NAMALWA (cell line): ENCODE measurements around the gene FAM241A.
"Not testable (repeated sequence)": the region's sequence is repeated elsewhere in the genome, so short reads cannot be mapped to it uniquely, and the experiment has no call there.

Experiments used
- DNase-seq: peaks from one replicate; pipeline ENCODE4 v3.0.0-alpha.2; 2015; ENCODE audit warnings: low spot score

The FAM241A gene

DNA sequence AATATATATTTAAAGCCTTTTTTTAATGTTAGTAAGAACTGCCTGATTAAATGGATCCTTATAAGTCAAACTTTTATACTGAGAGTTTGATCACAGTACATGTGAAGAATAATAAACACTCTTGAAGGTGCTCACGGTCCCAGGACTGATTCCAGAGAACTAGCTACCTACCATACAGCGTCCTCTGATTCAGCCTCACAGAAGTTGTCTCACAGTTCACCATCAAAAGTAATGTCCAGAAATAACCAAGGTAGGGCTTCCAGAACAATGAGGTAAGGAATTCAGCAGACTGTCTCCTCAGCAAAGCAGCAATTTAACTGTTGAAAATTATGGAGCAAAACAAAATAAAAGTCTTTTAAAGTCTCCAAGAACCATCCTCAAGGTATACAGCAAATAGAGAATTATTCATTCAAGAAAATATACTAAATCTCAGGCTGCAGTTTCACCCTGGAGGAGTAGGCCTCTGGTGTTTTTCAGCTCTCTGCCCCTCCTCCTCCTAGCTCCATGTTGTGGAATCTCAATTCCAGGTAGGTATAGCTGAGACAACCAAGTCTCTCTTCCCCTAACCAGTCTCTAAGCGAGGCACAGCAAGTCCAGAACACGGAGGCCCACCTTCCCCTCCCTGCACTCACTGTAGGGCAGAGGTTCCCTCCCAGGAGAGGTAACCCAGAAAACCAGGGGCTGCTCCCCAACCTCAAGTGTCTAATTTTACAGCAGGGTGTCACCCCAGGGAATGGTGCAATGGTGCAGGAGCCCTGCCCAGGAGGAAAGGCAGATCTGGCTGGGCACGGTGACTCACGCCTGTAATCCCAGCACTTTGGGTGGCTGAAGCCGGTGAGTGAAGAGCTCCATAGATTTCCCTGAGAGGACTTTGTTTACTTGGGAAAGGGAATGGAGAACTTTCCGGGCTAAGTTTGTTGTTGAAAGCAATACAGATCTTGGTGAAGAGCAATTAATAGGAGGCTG, 28.6 kb downstream of the FAM241A start:
- no peak for DNase-seq

- no peak for DNase-seq
Observed at GRCh38 chr4:112175840-112176239, 30.6 kb downstream of the FAM241A start.

DNA sequence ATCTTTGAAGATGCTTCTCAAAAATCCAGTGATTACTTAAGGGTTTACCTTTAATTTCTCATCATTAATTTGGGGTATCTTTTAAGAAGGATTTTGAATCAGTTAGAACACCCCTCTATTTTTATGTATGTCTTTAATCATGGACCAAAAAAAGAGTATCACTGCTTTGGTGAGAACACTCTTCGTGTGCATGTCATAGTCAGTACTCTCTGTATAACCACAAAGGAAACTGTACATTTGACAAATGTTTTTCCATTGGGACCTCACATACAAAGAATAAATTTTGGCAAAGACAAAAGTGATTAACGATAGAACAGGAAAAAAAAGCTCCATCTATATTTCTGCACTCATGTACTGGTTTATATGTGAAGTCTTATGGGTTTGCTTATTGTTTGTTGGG, 31.3 kb downstream of the FAM241A start:
- DNase-seq, result no peak

DNA sequence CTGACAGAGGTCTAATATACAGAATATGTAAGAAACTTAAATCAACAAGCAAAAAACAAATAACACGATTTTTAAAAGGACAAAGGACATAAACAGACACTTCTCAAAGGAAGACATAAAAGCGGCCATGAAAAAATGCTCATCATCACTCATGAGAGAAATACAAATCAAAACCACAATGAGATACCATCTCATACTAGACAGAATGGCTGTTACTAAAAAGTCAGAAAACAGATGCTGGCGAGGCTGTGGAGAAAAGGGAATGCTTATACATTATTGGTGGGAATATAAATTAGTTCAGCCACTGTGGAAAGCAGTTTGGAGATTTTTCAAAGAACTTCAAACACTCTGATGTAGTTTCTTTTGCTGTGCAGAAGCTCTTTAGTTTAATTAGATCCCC, 33.5 kb downstream of the FAM241A start:
- DNase-seq, result not testable (repeated sequence)

DNA sequence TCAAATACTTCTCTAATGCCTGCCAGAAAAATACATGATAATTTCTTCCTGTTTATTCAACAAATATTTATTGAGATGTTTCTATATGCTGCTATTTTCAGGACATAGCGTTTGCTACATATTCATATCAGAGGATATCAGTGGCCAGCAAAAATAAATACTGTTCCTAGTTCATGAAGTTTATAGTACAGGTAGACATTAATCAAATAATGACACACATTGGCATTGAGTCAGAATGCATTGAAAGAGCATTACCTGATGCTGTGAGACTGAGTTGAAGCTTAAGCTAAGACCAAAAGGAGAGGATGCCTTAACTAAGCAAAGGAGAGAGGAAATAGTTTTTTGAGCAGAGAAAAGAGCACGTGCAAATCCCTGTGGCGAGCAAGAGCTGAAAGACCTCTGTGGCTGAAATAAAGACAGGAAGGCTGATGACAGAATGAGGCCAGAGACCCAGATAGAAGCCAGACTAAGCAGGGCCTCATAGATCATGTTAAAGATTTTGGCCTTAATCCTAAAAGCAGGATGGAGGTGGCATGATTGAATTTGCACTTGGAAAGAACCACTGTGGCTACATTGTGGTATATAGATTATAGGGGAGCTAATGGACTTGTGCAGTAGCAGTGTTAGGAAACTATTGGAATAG, 36.2 kb downstream of the FAM241A start:
- no peak for DNase-seq

GRCh38 chr4:112182604-112183003, 37.4 kb downstream of the FAM241A start:
- DNase-seq, result no peak

DNA sequence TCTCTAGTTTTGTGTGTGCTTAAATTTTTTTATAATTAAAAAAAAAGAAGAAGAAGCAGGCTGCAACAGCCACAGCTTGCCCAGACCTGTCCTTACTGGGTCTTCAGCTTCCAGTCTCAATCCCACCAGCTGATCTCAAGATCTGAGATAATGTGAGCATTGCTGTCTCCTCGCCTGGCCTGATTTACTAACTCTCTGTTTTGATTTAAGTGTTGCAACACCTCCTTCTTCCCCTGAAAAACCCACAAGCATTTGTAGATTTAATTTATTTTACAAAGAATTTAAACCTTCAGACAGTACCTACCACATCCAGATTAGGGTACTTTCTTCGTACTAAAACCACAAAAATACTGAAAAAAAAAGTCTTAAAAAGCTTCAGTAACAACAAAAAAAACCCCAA, 38.0 kb downstream of the FAM241A start:
- DNase-seq, result no peak

DNA sequence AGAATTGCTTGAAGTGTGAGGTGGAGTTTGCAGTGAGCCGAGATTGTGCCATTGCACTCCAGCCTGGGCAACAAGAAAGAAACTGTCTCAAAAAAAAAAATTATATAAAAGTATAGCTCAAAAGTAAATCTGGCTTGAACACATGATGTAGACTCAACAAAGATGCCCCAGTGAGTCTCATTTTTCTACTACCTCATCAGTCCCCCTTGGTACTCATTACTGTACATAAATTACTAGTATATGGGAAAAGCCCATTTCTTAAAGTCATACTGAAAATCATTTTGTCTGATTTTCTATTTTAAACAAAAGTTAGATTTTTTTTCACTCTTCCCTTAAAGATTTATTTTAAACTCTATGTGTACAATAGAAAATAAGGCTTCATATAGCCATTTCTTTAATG, 39.2 kb downstream of the FAM241A start:
- DNase-seq, result no peak

DNA sequence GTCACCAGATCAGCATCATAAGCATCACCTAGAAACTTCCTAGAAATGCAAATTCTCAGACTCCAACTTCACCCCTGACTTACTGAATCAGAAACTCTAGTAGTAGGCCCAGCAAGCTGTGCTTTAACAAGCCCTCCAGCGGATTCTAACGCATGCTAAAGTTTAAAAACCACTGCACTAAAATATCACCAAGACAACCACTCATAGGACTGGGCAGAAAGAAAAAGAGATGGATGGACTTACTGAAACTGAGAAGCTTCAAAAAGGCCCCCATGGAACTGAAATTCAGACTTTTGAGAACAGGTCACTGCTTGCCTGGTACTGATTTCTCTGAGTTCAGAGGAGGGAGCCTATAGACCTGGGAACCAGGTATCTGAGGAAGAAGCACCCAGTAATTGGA, 40.1 kb downstream of the FAM241A start:
- DNase-seq, result no peak

GRCh38 chr4:112185740-112186670, 40.8 kb downstream of the FAM241A start:
- DNase-seq, result no peak

DNA sequence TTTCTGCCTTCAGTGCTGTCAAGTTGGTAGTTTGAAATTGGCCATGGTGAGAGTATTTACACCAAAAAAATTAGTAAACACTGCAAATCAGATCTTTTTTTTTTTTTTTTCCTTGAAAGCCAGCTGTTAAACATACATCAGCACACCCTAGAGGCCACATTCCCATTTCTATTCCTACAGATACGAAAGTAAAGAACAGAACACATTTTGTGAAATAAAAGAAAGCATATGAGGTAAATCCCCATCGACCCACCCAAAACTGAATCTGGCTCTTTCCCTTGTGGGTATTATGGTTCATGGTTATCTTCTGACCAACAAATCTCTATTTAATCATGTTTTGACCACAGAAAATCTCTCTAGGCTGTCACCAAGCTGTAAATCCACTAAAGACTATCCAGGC, 44.5 kb downstream of the FAM241A start:
- DNase-seq, result no peak

- DNase-seq, result no peak
Observed at GRCh38 chr4:112190684-112191083, 45.4 kb downstream of the FAM241A start.

DNA sequence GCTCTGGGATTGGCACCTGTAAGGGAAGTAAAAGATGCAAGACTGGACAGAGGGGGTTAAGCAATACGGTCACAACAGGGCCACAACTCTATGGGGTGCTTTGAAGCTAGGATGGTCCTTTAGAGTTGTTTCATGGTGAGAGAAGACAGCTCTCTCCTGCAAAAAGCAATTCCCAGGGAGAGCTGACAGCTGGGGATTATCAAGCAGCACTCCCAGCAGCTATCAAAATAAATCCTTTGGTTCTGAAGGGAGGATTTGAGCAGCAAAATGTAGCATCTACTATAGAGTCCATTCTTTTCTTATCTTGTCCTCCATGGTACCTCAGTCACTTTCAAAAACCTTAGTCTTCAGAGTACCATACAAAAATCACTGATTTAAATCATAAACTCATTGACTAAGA, 51.2 kb downstream of the FAM241A start:
- DNase-seq, result no peak

- no peak for DNase-seq
Observed at GRCh38 chr4:112199041-112199440, 53.8 kb downstream of the FAM241A start.

DNA sequence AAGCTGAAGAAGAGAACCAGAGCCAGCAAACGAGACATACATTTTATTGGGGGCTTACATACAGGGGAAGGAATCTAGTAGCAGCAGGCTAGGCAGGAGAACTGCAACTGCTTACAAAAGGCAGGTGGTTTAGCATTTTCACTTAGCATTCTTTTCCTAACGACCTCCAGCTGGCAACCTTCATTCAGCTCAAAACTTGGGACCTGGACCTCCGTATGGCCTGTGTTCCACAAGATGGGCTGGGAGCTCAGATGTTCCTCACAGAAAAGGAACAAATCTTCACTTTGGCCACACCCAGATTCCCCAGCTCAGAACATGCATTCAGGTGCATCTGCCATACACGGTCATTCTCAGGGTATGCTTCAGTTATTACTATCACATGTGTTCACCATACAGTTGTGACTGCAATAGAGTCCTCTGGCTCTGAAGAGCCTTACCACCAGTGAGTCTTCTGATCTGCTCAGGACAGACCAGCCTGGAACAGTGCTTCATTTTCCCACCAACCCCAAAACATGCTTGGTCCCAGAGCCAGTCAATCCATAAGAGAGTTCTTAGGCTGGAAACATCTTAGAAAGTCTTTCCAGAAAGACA, 56.8 kb downstream of the FAM241A start:
- no peak for DNase-seq

GRCh38 chr4:112203593-112203992, 58.3 kb downstream of the FAM241A start:
- no peak for DNase-seq

- DNase-seq, result no peak
Observed at GRCh38 chr4:112206431-112206830, 61.2 kb downstream of the FAM241A start.

GRCh38 chr4:112208137-112209095, 63.2 kb downstream of the FAM241A start:
- DNase-seq, result not testable (repeated sequence)

DNA sequence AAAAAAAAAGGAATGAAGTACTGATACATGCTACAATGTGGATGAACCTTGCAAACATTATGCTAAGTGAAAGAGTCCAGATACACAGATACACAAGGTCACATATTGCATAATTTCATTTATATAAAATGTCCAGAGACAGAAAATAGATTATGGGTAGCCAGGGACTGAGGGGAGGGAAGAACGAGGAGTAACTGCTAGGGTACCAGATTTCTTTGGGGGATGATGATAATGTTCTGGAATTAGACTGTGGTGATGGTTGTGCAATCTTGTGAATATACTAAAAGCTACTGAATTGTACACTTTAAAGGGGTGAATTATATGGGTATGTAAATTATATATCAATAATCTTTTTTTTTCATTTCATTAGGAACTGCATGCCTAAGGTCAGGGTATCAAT, 65.5 kb downstream of the FAM241A start:
- DNase-seq, result no peak

GRCh38 chr4:112213091-112213490, 67.8 kb downstream of the FAM241A start:
- no peak for DNase-seq

GRCh38 chr4:112213856-112214255, 68.6 kb downstream of the FAM241A start:
- DNase-seq, result no peak
